Mammary epithelial cell (primary cell): ENCODE measurements around the gene PANK2.

Experiments used
- EZH2 ChIP-seq: IDR thresholded peaks from 2 replicates; pipeline ENCODE4 v1.6.1; 2012; ENCODE audit warnings: low read length, inconsistent platforms, borderline replicate concordance
- TF ChIP-seq, protein P1 (sequence below), 2 donors: IDR thresholded peaks in 1 of 2; conservative IDR thresholded peaks in 1 of 2; 2 replicates each; pipeline ENCODE4 v1.5.1; 2011 to 2012; ENCODE audit warnings: inconsistent platforms in 2 of 2, low read length in 2 of 2, mild to moderate bottlenecking in 2 of 2, control low read depth in 1 of 2, low read depth in 1 of 2; ENCODE audit not compliant: insufficient read depth in 1 of 2; ENCODE audit errors: extremely low read depth in 1 of 2

DNA sequence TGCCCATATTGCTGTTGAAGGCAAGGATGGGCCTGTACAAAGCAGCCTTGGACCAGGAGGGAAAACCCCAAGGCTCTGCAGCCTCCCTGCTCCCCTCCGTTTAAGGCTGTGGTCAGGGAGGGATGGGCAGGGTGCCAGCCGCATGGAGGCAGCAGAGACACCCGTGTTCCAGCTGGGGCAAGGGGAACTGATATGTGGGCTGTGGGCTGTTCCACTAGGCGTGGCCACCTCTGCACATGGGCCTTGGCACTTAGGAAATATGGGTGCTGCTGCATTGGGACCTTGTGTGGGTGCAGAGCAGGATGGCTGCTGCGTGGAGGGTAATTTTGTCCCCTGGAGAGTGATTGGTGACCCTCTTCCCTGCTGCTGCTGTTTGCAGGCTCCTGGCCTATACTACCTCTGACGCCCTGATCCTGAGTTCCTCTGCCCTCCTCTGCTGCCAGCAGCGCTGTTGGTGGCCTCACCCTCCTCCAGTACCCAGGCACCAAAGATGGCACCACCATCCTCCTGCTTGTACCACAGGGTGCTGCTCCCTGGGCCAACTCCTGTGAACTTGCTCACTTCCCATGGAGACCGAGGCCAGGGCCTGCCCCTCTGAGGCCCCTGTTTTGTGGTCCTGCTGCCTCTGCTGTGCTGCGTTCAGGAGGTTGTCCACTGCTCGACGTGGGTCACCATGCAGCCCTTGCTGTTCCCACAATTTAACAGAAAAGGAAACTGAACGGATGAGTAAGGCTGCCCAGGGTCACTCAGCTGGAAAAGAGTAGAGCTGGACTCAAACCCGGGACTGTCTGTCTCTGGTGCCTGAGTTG, 35.3 kb downstream of the PANK2 start:
- TF ChIP-seq, protein P1, sequence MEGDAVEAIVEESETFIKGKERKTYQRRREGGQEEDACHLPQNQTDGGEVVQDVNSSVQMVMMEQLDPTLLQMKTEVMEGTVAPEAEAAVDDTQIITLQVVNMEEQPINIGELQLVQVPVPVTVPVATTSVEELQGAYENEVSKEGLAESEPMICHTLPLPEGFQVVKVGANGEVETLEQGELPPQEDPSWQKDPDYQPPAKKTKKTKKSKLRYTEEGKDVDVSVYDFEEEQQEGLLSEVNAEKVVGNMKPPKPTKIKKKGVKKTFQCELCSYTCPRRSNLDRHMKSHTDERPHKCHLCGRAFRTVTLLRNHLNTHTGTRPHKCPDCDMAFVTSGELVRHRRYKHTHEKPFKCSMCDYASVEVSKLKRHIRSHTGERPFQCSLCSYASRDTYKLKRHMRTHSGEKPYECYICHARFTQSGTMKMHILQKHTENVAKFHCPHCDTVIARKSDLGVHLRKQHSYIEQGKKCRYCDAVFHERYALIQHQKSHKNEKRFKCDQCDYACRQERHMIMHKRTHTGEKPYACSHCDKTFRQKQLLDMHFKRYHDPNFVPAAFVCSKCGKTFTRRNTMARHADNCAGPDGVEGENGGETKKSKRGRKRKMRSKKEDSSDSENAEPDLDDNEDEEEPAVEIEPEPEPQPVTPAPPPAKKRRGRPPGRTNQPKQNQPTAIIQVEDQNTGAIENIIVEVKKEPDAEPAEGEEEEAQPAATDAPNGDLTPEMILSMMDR (conservative IDR thresholded peaks at IDR 0.05 in 1 of 2, IDR thresholded peaks at IDR 0.05 in 1 of 2; ENCODE audit: extremely low read depth in 1 of 2, insufficient read depth in 1 of 2, low read depth in 1 of 2, low read length in 2 of 2) = no peak
- TF ChIP-seq EZH2 = no peak
